Neural crest cell (in vitro differentiated cells): ENCODE results near the gene EXOC6. TPM values are rescaled to one million over a fixed set of nuclear protein-coding genes. Genes with fewer than 3 reads are reported as not detected.

Experiments used
- DNase-seq: peaks from one replicate; pipeline ENCODE4 v3.0.0; 2021; ENCODE audit warnings: low read depth, mixed read lengths, low spot score
- H3K27ac Mint-ChIP-seq: one replicate; pipeline ENCODE4 v1.8.0; 2021; ENCODE audit warnings: mild to moderate bottlenecking, mixed read lengths; ENCODE audit not compliant: unreplicated experiment
- H3K27me3 Mint-ChIP-seq: 2 replicates; pipeline ENCODE4 v1.8.0; 2021; ENCODE audit warnings: low read depth, mild to moderate bottlenecking, mixed read lengths
- H3K36me3 Mint-ChIP-seq: 2 replicates; pipeline ENCODE4 v1.8.0; 2021; ENCODE audit warnings: low read depth, mild to moderate bottlenecking, mixed read lengths
- H3K4me1 Mint-ChIP-seq: 2 replicates; pipeline ENCODE4 v1.8.0; 2021; ENCODE audit warnings: mixed read lengths
- H3K4me3 Mint-ChIP-seq: one replicate; pipeline ENCODE4 v1.8.0; 2021; ENCODE audit warnings: mild to moderate bottlenecking, mixed read lengths
- H3K9me3 Mint-ChIP-seq: 2 replicates; pipeline ENCODE4 v1.8.0; 2021; ENCODE audit warnings: mixed read lengths
- CTCF ChIP-seq: fragments of 200-600 bp; sonication (generic); conservative IDR thresholded peaks from 2 replicates; pipeline ENCODE4 v1.5.0; 2021; ENCODE audit warnings: antibody characterized with exemption, mild to moderate bottlenecking
- total RNA-seq: library from RNA; stranded (reverse); gene quantifications from 2 replicates; pipeline ENCODE4 v1.2.1, GENCODE V29; 2021

Gene EXOC6
- total RNA-seq, 1 donor from 2014 or later = 17.2 TPM

GRCh38 chr10:93072225-93072712 is 223.9 kb downstream of the EXOC6 start:
- H3K36me3 Mint-ChIP-seq = no peaks in the 10 kb centered on the region
- no peak for TF ChIP-seq CTCF
- no peaks in the 10 kb centered on the region for H3K9me3 Mint-ChIP-seq
- peak overlapping the region; percentile 70 for H3K4me3 Mint-ChIP-seq
- H3K27me3 Mint-ChIP-seq = peaks cover 99% of the 10 kb centered on the region
- peaks cover 32% of the 10 kb centered on the region for H3K4me1 Mint-ChIP-seq
- H3K27ac Mint-ChIP-seq = no peak overlapping the region
- no peak for DNase-seq

GRCh38 chr10:93072713-93073538 is 224.6 kb downstream of the EXOC6 start:
- no peak for TF ChIP-seq CTCF
- no peaks in the 10 kb centered on the region for H3K9me3 Mint-ChIP-seq
- peaks cover 99% of the 10 kb centered on the region for H3K27me3 Mint-ChIP-seq
- peak overlapping the region; percentile 51 for H3K4me3 Mint-ChIP-seq
- no peak for DNase-seq
- no peak overlapping the region for H3K27ac Mint-ChIP-seq
- H3K36me3 Mint-ChIP-seq = no peaks in the 10 kb centered on the region
- peaks cover 29% of the 10 kb centered on the region for H3K4me1 Mint-ChIP-seq

- Mint-ChIP-seq H3K4me1 (peaks cover 22% of the 10 kb centered on the region), H3K27me3 (peaks cover 98% of the 10 kb centered on the region), H3K4me3 (peak within 1 kb of the TSS; percentile 79), H3K36me3 (no peaks in the 10 kb centered on the region), H3K9me3 (no peaks in the 10 kb centered on the region), H3K27ac (no peak within 1 kb of the TSS)
- no peak for TF ChIP-seq CTCF
- no peak for DNase-seq
Observed at GRCh38 chr10:93073539-93074146, 225.3 kb downstream of the EXOC6 start, which contains the start of gene CYP26A1. Gene CYP26A1 (plus strand): TSS chr10:93073893. CDS start chr10:93073935, 42 bp downstream.

GRCh38 chr10:93074147-93074596 is 225.9 kb downstream of the EXOC6 start:
- Mint-ChIP-seq H3K36me3 (no peaks in the 10 kb centered on the region), H3K27ac (no peak overlapping the region), H3K4me3 (peak overlapping the region; percentile 79), H3K4me1 (peaks cover 20% of the 10 kb centered on the region), H3K27me3 (peaks cover 95% of the 10 kb centered on the region), H3K9me3 (no peaks in the 10 kb centered on the region)
- no peak for DNase-seq
- TF ChIP-seq CTCF = no peak

GRCh38 chr10:93074597-93075368 is 226.5 kb downstream of the EXOC6 start:
- peaks cover 95% of the 10 kb centered on the region for H3K27me3 Mint-ChIP-seq

More at GRCh38 chr10:93074597-93075368, 226.5 kb downstream of the EXOC6 start:
- H3K36me3 Mint-ChIP-seq = no peaks in the 10 kb centered on the region
- no peak for DNase-seq
- peaks cover 20% of the 10 kb centered on the region for H3K4me1 Mint-ChIP-seq
- H3K4me3 Mint-ChIP-seq = peak overlapping the region; percentile 79
- no peaks in the 10 kb centered on the region for H3K9me3 Mint-ChIP-seq
- H3K27ac Mint-ChIP-seq = no peak overlapping the region
- TF ChIP-seq CTCF = no peak
